Glutamatergic neuron (in vitro differentiated cells): ENCODE results near the gene TSPAN14. TPM values are rescaled to one million over a fixed set of nuclear protein-coding genes. Genes with fewer than 3 reads are reported as not detected.

ENCODE experiments used
- DNase-seq: peaks from one replicate; pipeline ENCODE4 v3.0.0; 2022
- H3K27ac Mint-ChIP-seq: one replicate; pipeline ENCODE4 v1.8.0; 2020; ENCODE audit warnings: mild to moderate bottlenecking, mixed read lengths, inconsistent platforms; ENCODE audit not compliant: unreplicated experiment
- H3K27me3 Mint-ChIP-seq: one replicate; pipeline ENCODE4 v1.8.0; 2020; ENCODE audit warnings: mild to moderate bottlenecking, moderate library complexity, mixed read lengths, inconsistent platforms; ENCODE audit not compliant: unreplicated experiment
- H3K36me3 Mint-ChIP-seq: one replicate; pipeline ENCODE4 v1.8.0; 2020; ENCODE audit warnings: mild to moderate bottlenecking, mixed read lengths, inconsistent platforms; ENCODE audit not compliant: unreplicated experiment
- H3K4me1 Mint-ChIP-seq: one replicate; pipeline ENCODE4 v1.8.0; 2020; ENCODE audit warnings: mild to moderate bottlenecking, low read depth, mixed read lengths, inconsistent platforms; ENCODE audit not compliant: unreplicated experiment
- H3K4me3 Mint-ChIP-seq: one replicate; pipeline ENCODE4 v1.8.0; 2020; ENCODE audit warnings: mild to moderate bottlenecking, mixed read lengths, inconsistent platforms; ENCODE audit not compliant: unreplicated experiment
- H3K9me3 Mint-ChIP-seq: one replicate; pipeline ENCODE4 v1.8.0; 2020; ENCODE audit warnings: mild to moderate bottlenecking, moderate library complexity, mixed read lengths, inconsistent platforms; ENCODE audit not compliant: unreplicated experiment
- CTCF ChIP-seq: fragments of 200-600 bp; sonication (generic); IDR thresholded peaks from one replicate; pipeline ENCODE4 v1.5.0; 2021; ENCODE audit not compliant: partially characterized antibody, unreplicated experiment
- total RNA-seq: library from RNA; stranded (reverse); fragmentation: NEBNext Ultra II Directional; extraction: Animal tissue kit (Norgen Biotek cat#: 25700); gene quantifications from one replicate; pipeline ENCODE4 v1.2.1, GENCODE V29; 2021; ENCODE audit not compliant: unreplicated experiment

TSPAN14 gene
- total RNA-seq, 1 donor from 2014 or later, result 141 TPM

GRCh38 chr10:80436446-80437098, 17.5 kb upstream of the TSPAN14 start:
- Mint-ChIP-seq H3K27me3 (no peaks in the 10 kb centered on the region), H3K36me3 (peaks cover 5% of the 10 kb centered on the region), H3K4me3 (no peak overlapping the region), H3K4me1 (peaks cover 31% of the 10 kb centered on the region), H3K27ac (no peak overlapping the region), H3K9me3 (no peaks in the 10 kb centered on the region)
- DNase-seq, result no peak
- TF ChIP-seq CTCF, result no peak

- H3K9me3 Mint-ChIP-seq, result no peaks in the 10 kb centered on the region
- H3K27ac Mint-ChIP-seq, result no peak overlapping the region
These were observed 16.9 kb upstream of the TSPAN14 start for GRCh38 chr10:80437227-80437626.

GRCh38 chr10:80441831-80442230, 12.3 kb upstream of the TSPAN14 start:
- DNase-seq, result no peak
- Mint-ChIP-seq H3K4me1 (peaks cover 45% of the 10 kb centered on the region), H3K9me3 (peaks cover 9% of the 10 kb centered on the region), H3K27ac (peak overlapping the region; percentile 72), H3K4me3 (no peak overlapping the region), H3K27me3 (peaks cover 7% of the 10 kb centered on the region), H3K36me3 (no peaks in the 10 kb centered on the region)
- TF ChIP-seq CTCF, result no peak

More at GRCh38 chr10:80437227-80437626, 16.9 kb upstream of the TSPAN14 start:
- no peak for TF ChIP-seq CTCF
- H3K27me3 Mint-ChIP-seq, result no peaks in the 10 kb centered on the region
- DNase-seq, result no peak
- H3K4me3 Mint-ChIP-seq, result no peak overlapping the region
- peaks cover 31% of the 10 kb centered on the region for H3K4me1 Mint-ChIP-seq
- H3K36me3 Mint-ChIP-seq, result peaks cover 5% of the 10 kb centered on the region

GRCh38 chr10:80442879-80443278, 11.2 kb upstream of the TSPAN14 start:
- H3K27me3 Mint-ChIP-seq, result peaks cover 9% of the 10 kb centered on the region
- H3K36me3 Mint-ChIP-seq, result peaks cover 5% of the 10 kb centered on the region
- H3K9me3 Mint-ChIP-seq, result peaks cover 12% of the 10 kb centered on the region
- peaks cover 35% of the 10 kb centered on the region for H3K4me1 Mint-ChIP-seq
- peak overlapping the region; percentile 83 for H3K27ac Mint-ChIP-seq
- no peak for TF ChIP-seq CTCF
- H3K4me3 Mint-ChIP-seq, result no peak overlapping the region
- no peak for DNase-seq

GRCh38 chr10:80443531-80443974, 10.6 kb upstream of the TSPAN14 start:
- Mint-ChIP-seq H3K4me3 (peak overlapping the region; percentile 63), H3K36me3 (peaks cover 5% of the 10 kb centered on the region), H3K4me1 (peaks cover 30% of the 10 kb centered on the region), H3K27ac (peak overlapping the region; percentile 83), H3K9me3 (peaks cover 12% of the 10 kb centered on the region), H3K27me3 (peaks cover 9% of the 10 kb centered on the region)
- peak; percentile 19 for TF ChIP-seq CTCF
- peak; percentile 59 for DNase-seq
